IPS-NIHi11 (cell line): Measurements from ENCODE around the gene ITIH4.
A peak's percentile ranks its signal among the peaks of the same experiment; 100 is the strongest.

ENCODE experiments used
- DNase-seq: peaks from one replicate; pipeline ENCODE4 v3.0.0; 2012; ENCODE audit warnings: mixed read lengths, low spot score

The ITIH4 gene

GRCh38 chr3:52848617-52849016 lies 18.1 kb upstream of the ITIH4 start:
- DNase-seq: no peak

GRCh38 chr3:52847726-52848125 lies 17.3 kb upstream of the ITIH4 start:
- DNase-seq: no peak

GRCh38 chr3:52847241-52847640 lies 16.8 kb upstream of the ITIH4 start:
- DNase-seq: no peak

- DNase-seq: no peak
These were observed 16.0 kb upstream of the ITIH4 start for GRCh38 chr3:52846432-52846965.

- DNase-seq: peak; percentile 57
These were observed 15.4 kb upstream of the ITIH4 start for GRCh38 chr3:52845691-52846431.

- DNase-seq: no peak
These were observed 14.7 kb upstream of the ITIH4 start for GRCh38 chr3:52845157-52845556.

- no peak for DNase-seq
These were observed 14.0 kb upstream of the ITIH4 start for GRCh38 chr3:52844290-52844975.

GRCh38 chr3:52843881-52844280 lies 13.4 kb upstream of the ITIH4 start:
- DNase-seq: no peak

- DNase-seq: no peak
These were observed 12.8 kb upstream of the ITIH4 start for GRCh38 chr3:52843108-52843865.

GRCh38 chr3:52842424-52842823 lies 12.0 kb upstream of the ITIH4 start:
- DNase-seq: no peak

- DNase-seq: no peak
These were observed 11.5 kb upstream of the ITIH4 start for GRCh38 chr3:52841981-52842340.

GRCh38 chr3:52841211-52841980 lies 10.9 kb upstream of the ITIH4 start:
- no peak for DNase-seq

- no peak for DNase-seq
These were observed 9.5 kb upstream of the ITIH4 start for GRCh38 chr3:52839892-52840545.

- DNase-seq: no peak
These were observed 8.8 kb upstream of the ITIH4 start for GRCh38 chr3:52839268-52839575.

- DNase-seq: no peak
These were observed 8.2 kb upstream of the ITIH4 start for GRCh38 chr3:52838561-52839267.

- no peak for DNase-seq
These were observed 6.5 kb upstream of the ITIH4 start for GRCh38 chr3:52836986-52837385.

GRCh38 chr3:52836471-52836845 lies 6.0 kb upstream of the ITIH4 start:
- DNase-seq: no peak

GRCh38 chr3:52835766-52836470 lies 5.4 kb upstream of the ITIH4 start:
- no peak for DNase-seq

GRCh38 chr3:52834871-52835501 lies 4.5 kb upstream of the ITIH4 start, which contains the start of gene MUSTN1:
Gene MUSTN1, minus strand, starts transcription at chr3:52835019. Its CDS starts 71 bp downstream, at chr3:52834948.
- DNase-seq: no peak

GRCh38 chr3:52833202-52833601 lies 2.7 kb upstream of the ITIH4 start:
- DNase-seq: peak; percentile 42
